C4-2B (cell line): ENCODE measurements around the gene NXPE4.

Experiments used
- ZFX ChIP-seq: fragments of 450-650 bp; IDR thresholded peaks from 2 replicates; pipeline ENCODE4 v1.6.1; 2017
- TF ChIP-seq, protein P1 (sequence below): fragments of 450-650 bp; conservative IDR thresholded peaks from 2 replicates; pipeline ENCODE4 v1.5.1; 2017; ENCODE audit warnings: mild to moderate bottlenecking

GRCh38 chr11:114596175-114596919 lies 761 bp upstream of the NXPE4 start:
- TF ChIP-seq, protein P1, sequence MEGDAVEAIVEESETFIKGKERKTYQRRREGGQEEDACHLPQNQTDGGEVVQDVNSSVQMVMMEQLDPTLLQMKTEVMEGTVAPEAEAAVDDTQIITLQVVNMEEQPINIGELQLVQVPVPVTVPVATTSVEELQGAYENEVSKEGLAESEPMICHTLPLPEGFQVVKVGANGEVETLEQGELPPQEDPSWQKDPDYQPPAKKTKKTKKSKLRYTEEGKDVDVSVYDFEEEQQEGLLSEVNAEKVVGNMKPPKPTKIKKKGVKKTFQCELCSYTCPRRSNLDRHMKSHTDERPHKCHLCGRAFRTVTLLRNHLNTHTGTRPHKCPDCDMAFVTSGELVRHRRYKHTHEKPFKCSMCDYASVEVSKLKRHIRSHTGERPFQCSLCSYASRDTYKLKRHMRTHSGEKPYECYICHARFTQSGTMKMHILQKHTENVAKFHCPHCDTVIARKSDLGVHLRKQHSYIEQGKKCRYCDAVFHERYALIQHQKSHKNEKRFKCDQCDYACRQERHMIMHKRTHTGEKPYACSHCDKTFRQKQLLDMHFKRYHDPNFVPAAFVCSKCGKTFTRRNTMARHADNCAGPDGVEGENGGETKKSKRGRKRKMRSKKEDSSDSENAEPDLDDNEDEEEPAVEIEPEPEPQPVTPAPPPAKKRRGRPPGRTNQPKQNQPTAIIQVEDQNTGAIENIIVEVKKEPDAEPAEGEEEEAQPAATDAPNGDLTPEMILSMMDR = no peak
- TF ChIP-seq ZFX = no peak
